GM21390 (cell line): Measurements from ENCODE around the gene TMIGD3.
"Not testable (repeated sequence)": the region's sequence is repeated elsewhere in the genome, so short reads cannot be mapped to it uniquely, and the experiment has no call there.

Experiments
- ATAC-seq: cut with Tn5 transposase; IDR thresholded peaks from one replicate; pipeline ENCODE4 v1.9.1; 2021; ENCODE audit not compliant: unreplicated experiment

The TMIGD3 gene

DNA sequence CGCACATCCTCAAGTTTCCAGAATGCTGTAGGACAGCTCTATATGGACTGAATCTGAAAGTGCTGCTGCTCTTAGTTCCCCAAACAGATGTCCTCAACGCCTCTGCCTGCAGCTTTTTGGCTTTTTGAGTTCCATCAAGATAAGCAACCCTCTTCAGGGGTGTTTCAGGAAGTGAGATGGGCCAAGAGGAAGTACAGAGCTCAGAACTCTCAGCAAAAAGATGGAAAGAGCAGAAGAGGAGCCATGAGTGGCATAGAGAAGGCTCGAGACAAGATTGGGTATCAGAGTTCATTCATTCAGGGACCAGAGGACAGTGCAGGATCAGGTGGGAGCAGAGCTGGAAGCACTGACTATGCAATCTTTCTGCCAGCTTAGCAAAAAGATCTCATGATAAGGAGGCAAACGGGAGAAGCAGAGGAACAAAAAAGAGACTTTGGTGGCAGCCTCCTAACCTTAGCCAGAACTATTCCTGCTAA is at the start of gene TMIGD3, which contains the start of gene ADORA3:
Gene TMIGD3 (minus strand): TSS at position 49 of the 476 bp plus-strand sequence. CDS start 279 bp downstream, outside the sequence.
Gene ADORA3 (minus strand): TSS at position 49 of the 476 bp plus-strand sequence. CDS start 279 bp downstream, outside the sequence.
- no peak for ATAC-seq

DNA sequence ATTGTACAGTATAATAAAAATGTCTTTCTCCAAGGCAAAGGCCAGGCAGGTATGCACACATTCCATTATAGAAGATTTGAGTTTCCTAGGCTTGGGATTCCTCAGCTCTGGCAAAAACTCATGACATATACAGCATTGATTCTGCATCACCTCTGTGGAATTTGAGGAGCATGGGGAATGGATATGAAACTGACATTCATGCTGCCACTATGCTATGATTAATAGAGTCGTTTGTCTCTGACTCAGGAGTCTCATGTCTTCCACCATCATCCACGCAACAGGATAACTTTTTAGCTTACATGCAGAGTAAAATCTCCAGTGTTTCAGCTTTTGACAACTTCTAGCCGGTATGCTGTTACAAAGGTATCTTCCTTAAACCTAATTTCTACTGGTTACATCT is 49.8 kb upstream of the TMIGD3 start:
- ATAC-seq, result no peak

DNA sequence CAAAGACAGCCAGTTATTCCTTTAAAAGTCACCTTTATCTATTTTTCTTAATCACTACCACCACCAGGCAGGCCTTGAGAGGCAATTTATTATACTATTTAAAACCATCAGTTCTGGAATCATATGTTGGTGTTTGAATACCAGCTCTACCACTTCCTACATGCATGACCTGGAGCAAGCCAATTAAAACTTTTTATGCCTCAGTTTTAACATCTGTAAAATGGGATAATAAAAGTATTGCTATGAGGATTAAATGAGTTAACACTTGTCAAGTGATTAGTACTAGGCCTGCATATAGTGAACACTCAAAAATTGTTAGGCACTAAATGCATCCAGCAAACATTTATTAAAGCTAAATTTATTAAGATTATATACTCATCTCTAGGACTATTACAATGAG is 49.2 kb upstream of the TMIGD3 start:
- ATAC-seq, result no peak

DNA sequence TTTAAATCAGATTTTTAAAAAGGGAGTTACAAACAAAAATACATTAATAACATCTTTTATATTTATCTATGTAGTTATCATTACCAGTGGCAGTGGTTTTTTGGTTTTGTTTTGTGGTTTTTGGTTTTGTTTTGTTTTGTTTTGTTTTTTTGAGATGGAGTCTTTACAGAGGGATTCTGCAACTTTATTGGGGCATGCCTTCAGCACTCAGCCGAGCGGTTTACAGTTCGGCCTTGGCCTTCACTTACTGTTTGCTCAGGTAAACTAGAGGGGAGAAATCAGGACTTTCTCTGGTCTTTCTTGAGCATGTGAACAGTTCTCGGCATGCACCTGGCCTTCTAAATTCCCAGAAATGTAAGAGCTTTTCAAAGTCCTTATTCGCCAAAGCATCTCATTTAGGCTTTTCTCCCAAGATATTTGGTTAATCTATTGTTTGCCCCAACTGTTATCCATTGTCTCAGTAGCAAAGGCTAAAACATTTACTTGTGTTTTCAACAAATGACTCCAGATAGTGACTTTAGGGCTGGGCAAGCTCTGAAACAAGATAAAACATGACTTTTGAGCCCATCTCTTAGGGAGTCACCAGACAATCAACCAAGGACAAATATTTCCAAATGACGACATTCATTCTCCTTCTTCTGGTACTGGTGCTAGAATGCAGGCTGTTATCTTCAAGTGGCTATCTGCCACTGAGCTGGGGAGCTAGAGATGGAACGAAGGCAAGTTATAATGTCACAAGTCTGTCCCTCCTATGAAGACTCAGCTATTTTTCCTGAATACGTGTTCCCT is 48.4 kb upstream of the TMIGD3 start:
- ATAC-seq, result no peak

DNA sequence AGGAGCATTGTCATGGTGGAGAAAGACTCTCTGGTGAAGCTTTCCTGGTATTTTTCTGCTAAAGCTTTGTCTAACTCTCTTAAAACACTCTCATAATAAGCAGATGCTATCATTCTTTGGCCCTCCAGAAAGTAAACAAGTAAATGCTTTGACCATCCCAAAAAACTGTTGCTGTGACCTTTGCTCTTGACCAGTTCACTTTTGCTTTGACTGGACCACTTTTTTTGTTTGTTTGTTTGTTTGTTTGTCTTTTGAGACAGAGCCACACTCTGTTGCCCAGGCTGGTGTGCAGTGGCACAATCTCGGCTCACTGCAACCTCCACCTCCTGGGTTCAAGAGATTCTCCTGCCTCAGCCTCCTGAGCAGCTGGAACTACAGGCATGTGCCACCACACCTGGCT is 44.4 kb upstream of the TMIGD3 start:
- ATAC-seq, result not testable (repeated sequence)

DNA sequence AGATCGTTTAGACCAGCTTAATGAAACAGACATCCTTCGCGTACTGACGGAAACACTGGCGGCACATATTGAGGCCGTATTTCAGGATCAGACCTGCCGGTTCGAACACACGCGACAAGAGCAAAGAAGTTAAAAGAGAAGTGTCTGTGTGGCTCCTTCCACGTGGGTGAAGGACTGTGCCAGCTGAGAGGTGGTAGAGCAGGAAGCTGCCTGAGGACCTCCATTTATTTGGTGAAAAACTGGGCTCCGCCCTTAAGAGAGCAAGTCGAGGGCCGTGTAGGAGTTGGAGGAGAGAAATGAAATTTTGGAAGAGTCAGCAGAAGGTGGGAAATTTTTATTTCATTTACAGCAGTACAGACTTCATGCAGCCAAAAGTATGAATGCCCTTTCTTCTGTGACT is 38.8 kb upstream of the TMIGD3 start:
- no peak for ATAC-seq

DNA sequence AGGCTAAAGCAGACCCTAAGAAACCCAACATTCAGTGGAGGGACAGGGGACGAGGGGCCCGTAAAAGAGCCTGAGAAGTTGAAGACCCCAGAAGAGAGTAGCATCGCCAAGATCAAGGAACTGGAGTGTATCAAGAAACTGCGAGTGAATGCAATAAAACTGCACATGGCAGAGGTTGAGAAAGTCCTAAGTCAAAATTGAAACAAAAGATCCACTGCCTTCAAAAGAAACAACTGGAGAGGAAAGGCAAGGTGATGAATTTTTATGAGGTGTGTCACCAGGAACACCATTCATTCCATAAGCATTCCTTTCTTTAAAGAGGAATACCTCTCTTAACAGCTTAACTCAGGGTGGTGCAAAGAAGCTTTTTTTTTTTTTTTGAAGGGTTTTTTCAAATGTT is 38.3 kb upstream of the TMIGD3 start:
- ATAC-seq, result no peak

DNA sequence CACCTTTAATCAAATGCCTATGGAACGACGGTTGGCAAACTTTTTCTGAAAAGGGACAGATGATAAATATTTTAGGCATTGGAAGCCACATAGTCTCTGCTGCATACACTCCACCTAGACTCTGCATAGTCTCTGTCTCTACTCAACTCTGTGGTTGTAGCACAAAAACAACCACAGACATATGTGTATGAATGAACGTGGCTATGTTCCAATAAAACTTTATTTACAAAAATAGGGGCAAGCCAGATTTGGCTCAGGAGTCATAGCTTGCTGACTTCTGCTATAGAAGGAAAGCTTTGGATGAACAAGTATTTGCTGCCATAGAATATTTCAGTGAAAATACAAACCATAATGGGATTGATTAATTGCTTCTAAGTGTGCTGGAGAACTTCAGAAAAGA is 37.5 kb upstream of the TMIGD3 start:
- no peak for ATAC-seq

DNA sequence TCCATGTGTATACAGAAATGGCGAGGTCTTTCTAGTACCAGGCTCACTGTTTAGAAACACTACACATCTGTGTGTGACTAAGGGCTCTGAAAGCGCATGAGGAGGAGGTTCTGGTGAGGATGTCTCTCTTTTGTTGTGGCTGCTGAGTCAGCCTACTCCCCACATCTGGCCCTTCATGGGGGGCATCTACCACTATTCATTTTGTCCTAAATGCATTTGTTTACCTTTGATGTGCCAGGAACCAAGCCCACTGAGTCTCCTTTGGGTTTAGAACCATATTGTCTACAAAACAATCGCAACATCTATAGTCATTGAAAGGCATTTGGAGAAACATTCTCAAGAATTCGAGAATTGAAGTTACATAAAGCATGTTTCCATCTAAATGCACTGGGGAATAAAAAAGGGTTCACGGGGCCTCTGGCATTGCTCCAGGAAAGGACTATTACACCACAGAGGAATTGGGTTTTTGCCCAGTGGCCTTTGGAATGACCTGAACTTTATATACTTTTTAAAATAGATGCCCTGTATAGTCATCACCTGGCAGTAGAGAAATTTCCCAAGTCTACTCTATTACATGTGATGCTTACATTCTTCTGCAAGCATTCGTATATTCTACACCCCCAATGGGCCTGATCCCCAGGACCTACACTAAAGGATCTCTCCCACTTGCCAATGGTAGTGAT is 35.1 kb upstream of the TMIGD3 start:
- ATAC-seq, result no peak

DNA sequence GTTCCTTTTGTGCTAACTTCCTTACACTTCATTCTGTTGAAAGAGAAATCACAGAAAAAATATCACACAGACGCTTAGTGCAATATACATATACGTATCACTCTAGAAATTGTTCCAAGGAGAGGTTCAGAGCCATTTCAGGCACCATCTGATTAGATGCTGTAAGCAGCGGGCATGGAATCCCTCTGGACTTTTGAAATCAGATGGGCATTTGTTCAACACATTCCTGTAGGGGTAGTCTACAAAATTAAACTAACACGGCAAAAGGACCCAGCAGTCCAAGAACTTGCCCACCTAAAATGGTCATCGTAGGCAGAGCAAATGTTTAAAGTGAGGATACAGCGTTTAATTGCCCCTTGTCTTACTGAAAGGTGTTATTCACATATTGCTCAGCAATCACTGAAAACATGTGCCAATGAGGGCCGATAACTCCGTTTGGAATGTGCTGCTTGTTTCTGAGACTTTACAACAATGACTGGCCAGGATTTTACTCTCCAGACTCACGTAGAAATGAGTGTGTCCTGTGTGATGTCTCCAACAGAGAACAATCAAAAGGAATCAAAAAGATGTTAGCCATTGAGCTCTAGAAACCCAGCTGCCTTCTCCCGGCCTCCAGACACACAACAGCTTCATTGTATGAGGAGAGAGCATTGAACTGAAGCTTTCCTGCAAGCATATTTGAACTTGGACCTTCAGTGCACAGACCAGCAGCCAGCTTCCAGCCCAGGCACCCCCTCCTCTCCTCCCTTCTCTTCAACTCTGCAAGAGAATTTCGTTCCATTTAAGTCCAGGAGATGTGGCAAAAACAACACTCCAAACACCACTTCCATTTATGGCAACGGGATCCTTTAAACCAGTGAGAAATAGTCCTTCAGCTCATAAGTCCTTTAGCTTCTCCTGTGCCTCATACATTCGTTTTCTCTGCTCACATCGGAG is 32.1 kb upstream of the TMIGD3 start:
- no peak for ATAC-seq

DNA sequence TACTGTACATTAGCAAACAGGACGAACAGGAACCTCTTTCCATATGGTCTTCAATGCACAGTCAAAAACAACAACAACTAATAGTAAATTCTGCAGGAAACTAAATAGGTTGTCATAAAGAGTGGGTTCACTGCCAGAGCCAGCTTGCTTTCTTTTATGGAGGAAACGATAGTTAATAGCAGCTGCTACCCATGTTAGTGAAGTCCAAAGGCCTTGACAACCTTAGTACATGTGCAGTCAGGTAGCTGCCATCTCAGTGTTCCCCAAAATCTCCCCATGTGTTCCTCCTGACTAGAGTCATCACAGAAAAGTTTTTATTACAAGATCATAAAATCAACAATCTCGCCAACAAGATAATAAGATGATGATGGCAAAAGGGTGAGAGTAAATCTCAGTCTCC is 16.6 kb upstream of the TMIGD3 start:
- ATAC-seq, result no peak

DNA sequence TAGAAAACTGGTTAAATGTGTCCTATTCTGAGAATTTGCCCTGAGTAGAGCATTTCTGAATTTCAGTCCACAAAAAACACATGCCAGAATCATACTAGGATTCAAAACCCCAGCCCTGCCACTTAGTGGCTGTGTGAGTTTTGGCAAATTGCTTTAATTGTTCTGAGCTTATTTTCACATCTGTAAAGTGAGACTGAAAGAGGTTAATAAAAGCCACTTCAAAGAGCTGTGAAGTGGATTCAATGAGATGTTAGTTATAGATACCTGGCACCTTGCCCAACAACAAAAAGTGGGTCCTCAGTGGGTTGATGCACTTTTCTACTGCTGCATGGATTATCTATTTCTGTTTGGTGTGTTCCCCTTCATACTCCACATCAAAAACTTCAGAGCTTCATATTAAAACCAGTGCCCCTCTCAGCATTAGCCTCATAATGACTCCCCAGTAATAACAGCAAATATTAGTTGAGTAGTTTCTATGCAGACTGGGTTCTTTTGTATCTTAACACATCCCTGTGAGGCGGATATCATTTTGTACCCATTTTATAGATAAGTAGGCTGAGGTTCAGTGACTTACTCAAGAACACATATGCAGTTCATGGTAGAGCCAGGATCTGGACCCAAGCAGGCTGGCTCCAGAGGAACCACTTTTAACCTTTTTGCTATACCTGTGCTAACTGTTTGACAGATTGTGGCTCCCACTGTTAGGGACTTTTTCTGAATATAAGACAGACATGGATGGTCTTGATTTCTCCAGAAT is 14.2 kb upstream of the TMIGD3 start:
- ATAC-seq, result no peak

DNA sequence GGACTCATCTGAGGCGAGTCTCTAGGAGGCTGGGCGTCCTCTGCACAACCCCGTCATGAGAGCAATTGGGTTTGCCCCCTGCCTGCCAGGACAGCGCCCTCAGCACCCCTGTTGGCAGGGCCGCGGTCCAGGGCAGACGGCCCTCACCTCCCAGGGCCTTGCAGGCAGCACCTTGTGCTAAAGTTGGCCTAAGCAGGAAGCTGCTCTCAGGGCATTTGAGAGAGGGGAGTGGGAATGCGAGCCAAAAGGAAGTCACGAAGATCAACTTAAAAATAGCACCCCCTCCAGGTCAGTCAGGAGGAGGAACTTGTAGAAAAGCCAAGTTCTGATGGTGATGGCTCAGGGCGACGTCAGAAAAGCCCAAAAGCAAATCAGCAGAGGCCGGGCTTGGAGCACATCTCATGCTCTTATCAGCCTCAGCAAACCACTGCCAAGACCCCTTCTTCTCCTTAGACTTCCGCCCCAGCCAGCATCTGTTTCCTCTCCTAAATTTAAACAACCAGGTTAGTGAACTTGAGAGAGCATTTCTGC is 12.6 kb upstream of the TMIGD3 start:
- ATAC-seq, result no peak

DNA sequence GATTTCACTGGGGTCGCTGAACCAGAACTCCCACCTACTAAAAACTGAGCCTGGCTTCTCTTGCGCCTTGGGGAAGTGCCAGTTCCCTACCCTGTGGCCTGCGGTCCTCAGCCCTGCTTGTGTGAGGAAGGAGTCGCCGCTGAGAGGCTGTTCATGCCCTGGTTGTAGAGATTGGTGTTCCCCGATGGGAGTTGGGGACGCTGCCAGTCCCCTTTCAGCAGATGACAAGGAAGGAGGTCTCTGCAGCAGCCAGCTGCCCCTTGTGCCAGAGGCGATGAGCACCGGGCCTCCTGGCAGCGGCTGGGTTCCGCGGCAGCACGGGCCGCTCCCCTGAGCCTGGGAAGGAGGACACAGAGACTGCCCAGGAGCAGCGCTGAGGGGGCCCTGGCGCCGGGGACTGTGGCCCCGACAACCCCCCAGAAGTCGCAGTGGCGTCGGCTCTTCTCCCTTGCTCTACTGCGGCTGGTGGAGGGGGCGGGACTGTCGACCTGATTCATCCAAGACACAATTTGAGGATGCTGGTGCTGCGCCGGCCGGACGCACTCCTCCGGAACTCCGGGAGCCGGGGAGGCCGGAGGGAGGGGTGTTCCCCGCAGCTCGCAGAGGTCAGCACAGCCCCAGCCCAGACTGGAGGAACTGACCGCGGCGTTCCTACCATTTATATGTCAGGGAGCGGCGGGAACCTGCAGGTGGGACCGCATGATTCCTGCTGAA is 12.0 kb upstream of the TMIGD3 start:
- no peak for ATAC-seq

DNA sequence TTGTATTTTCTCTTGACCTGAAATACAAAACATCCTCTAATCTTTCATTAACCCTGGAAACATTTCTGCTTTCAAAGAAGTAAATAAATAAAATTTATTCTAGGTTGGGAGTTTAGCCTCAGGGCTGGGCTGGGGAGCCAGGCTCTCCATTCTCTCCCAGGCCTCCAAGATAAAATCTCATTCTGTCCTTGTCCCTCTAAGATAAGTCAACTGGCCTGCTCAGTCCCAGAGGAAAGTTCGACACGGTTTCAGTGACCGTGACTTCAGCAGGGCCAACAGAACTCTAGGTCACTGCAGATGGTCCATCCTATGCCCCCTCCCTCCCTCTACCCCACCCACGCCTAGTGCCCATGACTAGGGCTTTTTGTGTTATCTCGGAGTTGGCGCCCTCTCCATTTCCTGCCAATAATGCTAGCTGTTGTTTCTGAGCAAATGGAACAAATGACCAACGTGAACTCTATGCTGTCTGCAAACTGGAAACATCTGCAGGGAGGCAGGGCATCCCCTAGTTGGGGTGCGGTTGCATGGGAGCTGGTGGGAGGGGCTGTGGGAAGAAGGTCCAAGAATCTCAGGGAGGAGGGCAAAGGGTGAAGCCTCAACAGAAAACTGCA is 10.1 kb upstream of the TMIGD3 start:
- no peak for ATAC-seq

DNA sequence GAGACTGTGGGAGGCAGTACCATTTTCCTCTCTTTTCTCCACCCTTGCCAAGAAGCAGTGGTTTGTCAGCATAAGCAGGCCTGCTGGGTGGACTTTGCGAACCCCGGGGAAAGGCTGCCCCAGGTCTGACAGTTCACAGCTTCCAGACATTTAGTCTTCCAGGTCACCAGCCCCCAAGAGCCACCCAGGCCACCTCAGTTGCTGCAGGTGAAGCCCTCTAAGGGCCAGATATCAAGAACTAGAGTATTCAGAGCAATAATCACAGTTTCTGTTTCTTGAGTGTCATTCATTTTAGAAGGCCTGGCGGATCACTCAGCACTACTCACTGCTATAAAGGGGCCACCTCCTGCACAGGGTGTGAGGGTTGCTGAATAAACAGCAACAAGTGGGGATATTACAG is 9.5 kb upstream of the TMIGD3 start:
- ATAC-seq, result no peak

DNA sequence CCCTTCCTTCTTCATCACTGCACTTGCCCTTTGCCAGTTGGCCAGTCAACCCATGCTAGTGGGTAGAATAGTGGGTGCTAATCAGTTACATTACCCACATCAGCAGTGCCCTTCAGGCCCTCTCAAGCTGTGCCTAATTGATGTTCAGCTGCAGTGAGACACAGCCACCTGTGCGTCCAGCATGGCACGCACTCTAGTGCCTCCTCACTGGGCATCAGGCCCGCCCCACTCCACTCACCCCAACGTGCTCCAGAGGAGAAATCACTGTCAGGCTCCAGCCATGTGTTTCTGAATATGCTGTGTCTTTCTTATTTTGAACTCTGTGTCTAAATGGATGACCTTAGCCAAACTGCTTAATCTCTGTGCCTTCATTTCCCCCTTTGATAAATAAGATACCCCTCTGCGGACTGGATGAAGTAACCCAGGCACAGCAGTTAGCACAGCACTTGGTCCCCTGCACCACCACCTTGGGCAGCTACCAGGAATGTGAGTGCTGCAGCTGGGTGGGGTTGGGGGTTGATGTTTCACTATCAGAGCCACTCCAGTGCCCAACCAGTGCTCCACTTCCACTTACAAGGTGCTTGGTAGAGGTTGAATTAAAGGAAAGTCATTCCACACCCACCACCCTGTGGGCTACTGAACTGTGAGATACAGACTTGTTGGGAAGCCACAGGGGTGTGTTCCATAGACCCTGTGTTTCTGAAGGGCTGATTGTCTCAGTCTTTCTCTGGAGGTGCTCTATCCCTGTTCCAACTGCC is 8.9 kb upstream of the TMIGD3 start:
- no peak for ATAC-seq

DNA sequence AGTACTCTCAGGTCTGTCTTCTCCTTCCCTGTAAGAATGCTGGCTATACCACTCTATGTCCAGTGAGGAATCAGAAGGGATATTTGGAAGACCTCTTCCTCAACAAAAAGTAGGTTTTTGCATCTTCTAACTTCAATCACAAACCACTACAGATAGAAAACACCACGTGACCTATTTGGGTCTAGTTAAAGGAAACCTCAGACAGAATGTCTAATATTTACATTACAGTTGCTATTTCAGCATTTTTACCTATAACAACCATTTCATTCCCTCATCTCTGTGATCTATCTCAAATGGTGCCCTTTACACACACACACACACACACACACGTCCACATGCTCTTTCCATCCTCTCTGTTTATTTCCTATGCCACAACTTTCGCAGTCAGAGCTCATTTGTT is 7.9 kb upstream of the TMIGD3 start:
- ATAC-seq, result no peak

DNA sequence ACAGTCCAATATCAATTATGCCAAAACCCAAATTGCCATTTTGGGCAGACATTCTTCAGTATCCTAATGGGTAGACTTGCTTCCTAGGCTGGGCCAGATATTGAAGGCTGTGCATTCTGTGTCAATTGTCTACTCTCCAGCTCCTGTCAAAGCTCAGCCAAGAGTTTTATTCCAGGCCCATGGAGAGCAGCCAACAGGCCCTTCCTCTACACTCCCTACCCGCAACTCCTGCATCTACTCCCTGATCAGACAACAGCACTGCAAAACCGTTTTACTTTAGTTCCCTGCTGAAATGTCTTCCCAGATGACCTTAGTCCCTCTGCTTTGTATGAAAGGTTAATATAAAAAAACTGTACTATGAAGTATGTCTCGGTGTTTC is 6.6 kb upstream of the TMIGD3 start:
- ATAC-seq, result no peak
